GM12892 (cell line): ENCODE measurements around the gene MARCKS.

Source experiments
- POLR2A ChIP-seq: IDR thresholded peaks from 2 replicates; pipeline ENCODE4 v1.6.1; 2011; ENCODE audit warnings: low read depth, low read length, control low read depth
- POLR2AphosphoS5 ChIP-seq: IDR thresholded peaks from 2 replicates; pipeline ENCODE4 v1.6.1; 2011; ENCODE audit warnings: low read depth, low read length, control low read depth
- TAF1 ChIP-seq: IDR thresholded peaks from 2 replicates; pipeline ENCODE4 v1.6.1; 2011; ENCODE audit warnings: low read depth, mild to moderate bottlenecking, control low read depth, low read length, borderline replicate concordance

- TF ChIP-seq POLR2A = no peak
- no peak for TF ChIP-seq POLR2AphosphoS5
- TF ChIP-seq TAF1 = no peak
These were observed 28.0 kb upstream of the MARCKS start for GRCh38 chr6:113828984-113829695.
